Vagina (tissue), 2 donors: ENCODE measurements around the gene SLC25A21. TPM values are rescaled to one million over a fixed set of nuclear protein-coding genes. Genes with fewer than 3 reads are reported as not detected.

Experiments used
- DNase-seq, 2 donors: peaks; one replicate each; pipeline ENCODE4 v3.0.0-alpha.2; 2017; ENCODE audit errors: extremely low spot score in 2 of 2
- H3K27ac ChIP-seq: fragments of 200-600 bp; sonication (generic); one replicate; pipeline ENCODE4 v1.5.1; 2019
- H3K27me3 ChIP-seq: fragments of 200-600 bp; sonication (generic); one replicate; pipeline ENCODE4 v1.5.1; 2019
- H3K36me3 ChIP-seq, 2 donors: fragments of 200-600 bp; sonication (generic); one replicate each; pipeline ENCODE4 v1.5.1; 2017 to 2019
- H3K4me1 ChIP-seq: fragments of 200-600 bp; sonication (generic); one replicate; pipeline ENCODE4 v1.5.1; 2019
- H3K4me3 ChIP-seq, 2 donors: fragments of 200-600 bp; sonication (generic); 1 replicate in 1 of 2; 2 replicates in 1 of 2; pipeline ENCODE4 v1.5.1; 2016 to 2019
- H3K9me3 ChIP-seq: fragments of 200-600 bp; sonication (generic); one replicate; pipeline ENCODE4 v1.5.1; 2019
- POLR2A ChIP-seq, 2 donors: fragments of 450-650 bp; IDR thresholded peaks; one replicate each; pipeline ENCODE4 v1.6.1; 2017; ENCODE audit warnings: antibody characterized with exemption in 2 of 2, mild to moderate bottlenecking in 2 of 2, moderate library complexity in 2 of 2
- POLR2AphosphoS5 ChIP-seq, 2 donors: sonication (generic); formaldehyde crosslinking; IDR thresholded peaks; one replicate each; pipeline ENCODE4 v1.9.0; 2017; ENCODE audit warnings: antibody characterized with exemption in 2 of 2, mild to moderate bottlenecking in 2 of 2, low read depth in 1 of 2; ENCODE audit not compliant: insufficient read depth in 1 of 2
- intact Hi-C: fragments of 100-400 bp; cut with DNase I; formaldehyde crosslinking; loops from one replicate; pipeline ENCODE4 v1.15.1; 2023
- total RNA-seq: library from RNA; depleted of rRNA; stranded (reverse); fragments of >200 nt; gene quantifications from one replicate; pipeline ENCODE4 v1.2.3, GENCODE V29; 2016
- TF ChIP-seq, protein P1 (sequence below), 3 experiments: fragments of 450-650 bp in 2 of 3; fragments of 200-600 bp in 1 of 3; sonication (generic) in 1 of 3; IDR thresholded peaks; one replicate each; pipeline ENCODE4 v1.5.1; 2017 to 2019; ENCODE audit warnings: antibody characterized with exemption in 3 of 3, mild to moderate bottlenecking in 2 of 3, moderate library complexity in 2 of 3

SLC25A21 gene
- total RNA-seq, 1 donor from 2014 or later = 0.49 TPM

DNA sequence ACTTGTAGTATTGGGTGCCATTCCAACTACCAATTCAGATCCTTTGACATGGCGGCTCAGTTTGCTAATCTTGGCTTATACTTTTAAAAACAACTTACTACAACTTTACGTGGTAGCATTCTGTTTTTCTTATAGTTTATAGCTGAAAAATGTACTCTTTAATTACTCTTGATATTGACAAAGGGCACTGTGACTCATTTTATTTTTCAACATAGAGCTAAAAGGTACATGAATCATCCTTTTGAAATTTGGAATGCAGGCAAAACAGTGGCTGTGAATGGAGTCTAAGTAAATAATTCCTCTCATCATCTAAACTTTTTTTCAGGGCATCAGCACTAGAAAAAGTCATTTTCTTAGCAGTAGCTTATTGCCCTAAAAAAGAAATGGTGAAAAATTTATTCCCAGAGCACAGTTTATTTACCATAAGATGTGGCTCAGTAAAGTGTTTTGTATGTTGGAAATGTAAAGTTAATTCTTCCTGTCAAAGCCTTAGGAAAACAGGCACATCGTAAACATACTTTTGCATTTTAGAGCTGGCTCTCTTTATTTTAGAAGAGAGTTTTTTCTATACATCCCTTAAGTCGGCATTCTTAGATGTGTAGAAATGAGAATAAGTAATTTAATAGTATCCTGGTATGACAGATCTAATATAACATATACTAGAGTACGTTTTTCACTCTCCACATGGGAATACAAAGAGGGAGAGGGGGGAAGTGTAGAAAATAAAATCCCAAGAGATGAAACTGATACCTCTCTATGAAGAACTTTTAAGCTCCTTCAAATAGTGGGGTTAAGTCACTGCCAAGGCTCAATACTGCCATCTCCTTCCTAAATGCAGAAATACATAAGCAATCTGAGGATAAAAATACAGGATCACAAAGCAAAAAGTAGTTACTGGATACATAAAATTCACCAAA is 55.2 kb downstream of the SLC25A21 start:
- Histone ChIP-seq H3K4me3 (no peak overlapping the region), H3K9me3 (no peaks in the 10 kb centered on the region), H3K36me3 (no peaks in the 10 kb centered on the region), H3K4me1 (peaks cover 7% of the 10 kb centered on the region), H3K27me3 (no peaks in the 10 kb centered on the region), H3K27ac (no peak overlapping the region)
- intact Hi-C loops = no loop called here
- TF ChIP-seq, protein P1, sequence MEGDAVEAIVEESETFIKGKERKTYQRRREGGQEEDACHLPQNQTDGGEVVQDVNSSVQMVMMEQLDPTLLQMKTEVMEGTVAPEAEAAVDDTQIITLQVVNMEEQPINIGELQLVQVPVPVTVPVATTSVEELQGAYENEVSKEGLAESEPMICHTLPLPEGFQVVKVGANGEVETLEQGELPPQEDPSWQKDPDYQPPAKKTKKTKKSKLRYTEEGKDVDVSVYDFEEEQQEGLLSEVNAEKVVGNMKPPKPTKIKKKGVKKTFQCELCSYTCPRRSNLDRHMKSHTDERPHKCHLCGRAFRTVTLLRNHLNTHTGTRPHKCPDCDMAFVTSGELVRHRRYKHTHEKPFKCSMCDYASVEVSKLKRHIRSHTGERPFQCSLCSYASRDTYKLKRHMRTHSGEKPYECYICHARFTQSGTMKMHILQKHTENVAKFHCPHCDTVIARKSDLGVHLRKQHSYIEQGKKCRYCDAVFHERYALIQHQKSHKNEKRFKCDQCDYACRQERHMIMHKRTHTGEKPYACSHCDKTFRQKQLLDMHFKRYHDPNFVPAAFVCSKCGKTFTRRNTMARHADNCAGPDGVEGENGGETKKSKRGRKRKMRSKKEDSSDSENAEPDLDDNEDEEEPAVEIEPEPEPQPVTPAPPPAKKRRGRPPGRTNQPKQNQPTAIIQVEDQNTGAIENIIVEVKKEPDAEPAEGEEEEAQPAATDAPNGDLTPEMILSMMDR (IDR thresholded peaks at IDR 0.05) = no peak
- peak in 1 of 2 donors; percentile 60 for TF ChIP-seq POLR2AphosphoS5 (IDR thresholded peaks at IDR 0.05; ENCODE audit: insufficient read depth in 1 of 2, low read depth in 1 of 2)
- DNase-seq = no peak

GRCh38 chr14:37115406-37115805 is 57.0 kb downstream of the SLC25A21 start:
- no peak overlapping the region for H3K27ac ChIP-seq
- H3K4me3 ChIP-seq = no peak overlapping the region
- H3K36me3 ChIP-seq = no peaks in the 10 kb centered on the region
- intact Hi-C loops = no loop called here
- DNase-seq = no peak
- H3K4me1 ChIP-seq = peaks cover 7% of the 10 kb centered on the region
- no peaks in the 10 kb centered on the region for H3K9me3 ChIP-seq
- no peaks in the 10 kb centered on the region for H3K27me3 ChIP-seq
- TF ChIP-seq, protein P1 (IDR thresholded peaks at IDR 0.05) = no peak
- TF ChIP-seq POLR2AphosphoS5 (IDR thresholded peaks at IDR 0.05; ENCODE audit: insufficient read depth in 1 of 2, low read depth in 1 of 2) = no peak
- TF ChIP-seq POLR2A (IDR thresholded peaks at IDR 0.05) = no peak

- Histone ChIP-seq H3K27me3 (no peaks in the 10 kb centered on the region), H3K9me3 (no peaks in the 10 kb centered on the region), H3K36me3 (no peaks in the 10 kb centered on the region), H3K27ac (no peak overlapping the region), H3K4me1 (peaks cover 7% of the 10 kb centered on the region), H3K4me3 (no peak overlapping the region)
- DNase-seq = no peak
- TF ChIP-seq, protein P1 (IDR thresholded peaks at IDR 0.05) = no peak
- TF ChIP-seq POLR2A (IDR thresholded peaks at IDR 0.05) (no peak), POLR2AphosphoS5 (IDR thresholded peaks at IDR 0.05; ENCODE audit: insufficient read depth in 1 of 2, low read depth in 1 of 2) (no peak)
- intact Hi-C loops = no loop called here
Measured at GRCh38 chr14:37114559-37114958, 57.8 kb downstream of the SLC25A21 start.

GRCh38 chr14:37114002-37114401 is 58.4 kb downstream of the SLC25A21 start:
- Histone ChIP-seq H3K27me3 (no peaks in the 10 kb centered on the region), H3K4me1 (peaks cover 7% of the 10 kb centered on the region), H3K27ac (no peak overlapping the region), H3K4me3 (no peak overlapping the region), H3K9me3 (no peaks in the 10 kb centered on the region), H3K36me3 (no peaks in the 10 kb centered on the region)
- intact Hi-C loops = no loop called here
- TF ChIP-seq, protein P1 (IDR thresholded peaks at IDR 0.05) = no peak
- no peak for TF ChIP-seq POLR2AphosphoS5 (IDR thresholded peaks at IDR 0.05; ENCODE audit: insufficient read depth in 1 of 2, low read depth in 1 of 2)
- no peak for TF ChIP-seq POLR2A (IDR thresholded peaks at IDR 0.05)
- no peak for DNase-seq

- intact Hi-C loops = no loop called here
- Histone ChIP-seq H3K36me3 (no peaks in the 10 kb centered on the region), H3K4me3 (no peak overlapping the region), H3K4me1 (no peaks in the 10 kb centered on the region), H3K27ac (no peak overlapping the region), H3K27me3 (no peaks in the 10 kb centered on the region), H3K9me3 (no peaks in the 10 kb centered on the region)
- no peak for DNase-seq
- TF ChIP-seq, protein P1 (IDR thresholded peaks at IDR 0.05) = no peak
- no peak for TF ChIP-seq POLR2A (IDR thresholded peaks at IDR 0.05)
- TF ChIP-seq POLR2AphosphoS5 (IDR thresholded peaks at IDR 0.05; ENCODE audit: insufficient read depth in 1 of 2, low read depth in 1 of 2) = no peak
Measured at GRCh38 chr14:37098132-37098531, 74.3 kb downstream of the SLC25A21 start.
